RWPE2 (cell line): ENCODE data around the gene CDRT15L2.
"Not testable (repeated sequence)": the region's sequence is repeated elsewhere in the genome, so short reads cannot be mapped to it uniquely, and the experiment has no call there.

Source experiments
- ATAC-seq: fragments of 200-7000 bp; cut with Tn5 transposase; 3 replicates; pipeline ENCODE4 v1.9.1; 2021; ENCODE audit warnings: low read depth
- DNase-seq: peaks from one replicate; pipeline ENCODE4 v3.0.0-alpha.2; 2020; ENCODE audit warnings: low spot score
- H3K27ac ChIP-seq: fragments of 450-650 bp; 2 replicates; pipeline ENCODE4 v1.5.1; 2017; ENCODE audit warnings: mild to moderate bottlenecking; ENCODE audit not compliant: poor library complexity, severe bottlenecking
- H3K27me3 ChIP-seq: fragments of 250-450 bp; sonication (Bioruptor Pico); 2 replicates; pipeline ENCODE4 v1.5.1; 2021; ENCODE audit warnings: mild to moderate bottlenecking, moderate library complexity; ENCODE audit not compliant: insufficient read depth, poor library complexity, severe bottlenecking
- H3K36me3 ChIP-seq: fragments of 250-450 bp; sonication (Bioruptor Pico); 2 replicates; pipeline ENCODE4 v1.5.1; 2020; ENCODE audit warnings: low read depth, mild to moderate bottlenecking, moderate library complexity
- H3K4me1 ChIP-seq: fragments of 250-450 bp; sonication (Bioruptor Pico); 2 replicates; pipeline ENCODE4 v1.5.1; 2021; ENCODE audit warnings: mild to moderate bottlenecking, moderate library complexity; ENCODE audit not compliant: insufficient read depth, poor library complexity, severe bottlenecking
- H3K4me3 ChIP-seq: fragments of 250-450 bp; sonication (Bioruptor Pico); 2 replicates; pipeline ENCODE4 v1.5.1; 2021; ENCODE audit warnings: mild to moderate bottlenecking, moderate library complexity; ENCODE audit not compliant: severe bottlenecking
- H3K9me3 ChIP-seq: fragments of 250-450 bp; sonication (Bioruptor Pico); 2 replicates; pipeline ENCODE4 v1.5.1; 2021; ENCODE audit warnings: mild to moderate bottlenecking, moderate library complexity; ENCODE audit not compliant: severe bottlenecking
- TF ChIP-seq, protein P1 (sequence below): fragments of 450-650 bp; IDR thresholded peaks from one replicate; pipeline ENCODE4 v1.5.1; 2017; ENCODE audit warnings: mild to moderate bottlenecking, moderate library complexity; ENCODE audit not compliant: poor library complexity, severe bottlenecking

CDRT15L2 gene

DNA sequence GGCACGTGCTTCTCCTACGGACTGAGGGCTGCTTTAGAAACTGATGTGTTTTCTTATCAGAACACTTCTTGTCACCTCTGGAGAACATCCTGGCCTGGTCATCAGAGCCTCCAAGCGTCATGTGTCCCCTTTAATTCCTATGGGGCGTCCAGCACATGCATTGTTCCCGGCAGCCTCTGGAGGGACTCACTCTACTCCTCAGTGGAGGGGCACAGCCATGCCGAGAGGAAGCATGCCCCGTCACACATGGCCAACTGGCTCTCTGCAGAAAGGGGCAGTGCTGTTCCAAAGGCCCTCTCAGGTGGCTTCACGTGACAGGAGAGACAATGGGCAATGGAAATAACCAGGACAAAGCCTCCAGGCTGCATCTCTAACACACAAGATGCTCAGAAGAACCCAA is 31.8 kb downstream of the CDRT15L2 start:
- ATAC-seq (no peak), DNase-seq (no peak)
- H3K4me1 ChIP-seq = no peaks in the 10 kb centered on the region
- H3K4me3 ChIP-seq = no peak overlapping the region
- no peaks in the 10 kb centered on the region for H3K27me3 ChIP-seq
- TF ChIP-seq, protein P1, sequence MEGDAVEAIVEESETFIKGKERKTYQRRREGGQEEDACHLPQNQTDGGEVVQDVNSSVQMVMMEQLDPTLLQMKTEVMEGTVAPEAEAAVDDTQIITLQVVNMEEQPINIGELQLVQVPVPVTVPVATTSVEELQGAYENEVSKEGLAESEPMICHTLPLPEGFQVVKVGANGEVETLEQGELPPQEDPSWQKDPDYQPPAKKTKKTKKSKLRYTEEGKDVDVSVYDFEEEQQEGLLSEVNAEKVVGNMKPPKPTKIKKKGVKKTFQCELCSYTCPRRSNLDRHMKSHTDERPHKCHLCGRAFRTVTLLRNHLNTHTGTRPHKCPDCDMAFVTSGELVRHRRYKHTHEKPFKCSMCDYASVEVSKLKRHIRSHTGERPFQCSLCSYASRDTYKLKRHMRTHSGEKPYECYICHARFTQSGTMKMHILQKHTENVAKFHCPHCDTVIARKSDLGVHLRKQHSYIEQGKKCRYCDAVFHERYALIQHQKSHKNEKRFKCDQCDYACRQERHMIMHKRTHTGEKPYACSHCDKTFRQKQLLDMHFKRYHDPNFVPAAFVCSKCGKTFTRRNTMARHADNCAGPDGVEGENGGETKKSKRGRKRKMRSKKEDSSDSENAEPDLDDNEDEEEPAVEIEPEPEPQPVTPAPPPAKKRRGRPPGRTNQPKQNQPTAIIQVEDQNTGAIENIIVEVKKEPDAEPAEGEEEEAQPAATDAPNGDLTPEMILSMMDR = no peak
- no peaks in the 10 kb centered on the region for H3K9me3 ChIP-seq
- no peak overlapping the region for H3K27ac ChIP-seq
- no peaks in the 10 kb centered on the region for H3K36me3 ChIP-seq

- H3K4me3 ChIP-seq = no peak overlapping the region
- no peak overlapping the region for H3K27ac ChIP-seq
- ATAC-seq = no peak
- no peaks in the 10 kb centered on the region for H3K27me3 ChIP-seq
- no peaks in the 10 kb centered on the region for H3K4me1 ChIP-seq
- TF ChIP-seq, protein P1 = no peak
- no peak for DNase-seq
- no peaks in the 10 kb centered on the region for H3K9me3 ChIP-seq
- H3K36me3 ChIP-seq = no peaks in the 10 kb centered on the region
Observed at GRCh38 chr17:20612635-20613034, 33.1 kb downstream of the CDRT15L2 start.

- TF ChIP-seq, protein P1 = no peak
- H3K4me1 ChIP-seq = no peaks in the 10 kb centered on the region
- no peak overlapping the region for H3K27ac ChIP-seq
- no peaks in the 10 kb centered on the region for H3K27me3 ChIP-seq
- H3K36me3 ChIP-seq = no peaks in the 10 kb centered on the region
- DNase-seq (no peak), ATAC-seq (no peak)
- H3K4me3 ChIP-seq = no peak overlapping the region
- no peaks in the 10 kb centered on the region for H3K9me3 ChIP-seq
Observed at GRCh38 chr17:20613248-20613647, 33.7 kb downstream of the CDRT15L2 start.

- no peaks in the 10 kb centered on the region for H3K9me3 ChIP-seq
- no peak for DNase-seq
Observed at GRCh38 chr17:20613905-20614304, 34.4 kb downstream of the CDRT15L2 start.

GRCh38 chr17:20615461-20615860 is 35.9 kb downstream of the CDRT15L2 start:
- H3K9me3 ChIP-seq, H3K4me3 ChIP-seq, DNase-seq, H3K4me1 ChIP-seq, H3K36me3 ChIP-seq, ATAC-seq, H3K27ac ChIP-seq, H3K27me3 ChIP-seq: not testable (repeated sequence)

More at GRCh38 chr17:20613905-20614304, 34.4 kb downstream of the CDRT15L2 start:
- H3K4me3 ChIP-seq = no peak overlapping the region
- no peak overlapping the region for H3K27ac ChIP-seq
- H3K27me3 ChIP-seq = no peaks in the 10 kb centered on the region
- no peaks in the 10 kb centered on the region for H3K4me1 ChIP-seq
- ATAC-seq = no peak
- H3K36me3 ChIP-seq = no peaks in the 10 kb centered on the region
- TF ChIP-seq, protein P1 = no peak
